Bronchial smooth muscle cell (primary cell): ENCODE measurements around the gene KCNB1. TPM values are rescaled to one million over a fixed set of nuclear protein-coding genes. Genes with fewer than 3 reads are reported as not detected.

Experiments
- total RNA-seq: library from RNA; depleted of rRNA; stranded (reverse); fragments of >200 nt; gene quantifications from 2 replicates; pipeline ENCODE4 v1.2.1, GENCODE V29; 2014

Gene KCNB1
- total RNA-seq, result under 0.01 and 0.17 TPM in 2 replicates

GRCh38 chr20:49482621-49483017 lies at the start of gene KCNB1:
TSS of gene KCNB1 (minus strand) at chr20:49482668. CDS start at chr20:49482480, 188 bp downstream.

Other genes starting within 250 kb of the KCNB1 start
- gene ZNFX1, start 204.6 kb downstream of the KCNB1 start, total RNA-seq, result 28.1 and 32.4 TPM in 2 replicates
- 82.7 and 295 TPM in 2 replicates for gene PTGIS, start 85.5 kb upstream of the KCNB1 start, total RNA-seq
- gene B4GALT5, start 231.2 kb upstream of the KCNB1 start, total RNA-seq, result 10.2 and 15.0 TPM in 2 replicates